Nephron progenitor cell (in vitro differentiated cells): ENCODE measurements around the gene TMED1.
A peak's percentile ranks its signal among the peaks of the same experiment; 100 is the strongest.

Experiments used
- DNase-seq: peaks from one replicate; pipeline ENCODE4 v3.0.0; 2021
- H3K27ac Mint-ChIP-seq: 2 replicates; pipeline ENCODE4 v1.8.0; 2021; ENCODE audit warnings: mild to moderate bottlenecking, moderate library complexity, mixed read lengths
- H3K27me3 Mint-ChIP-seq: 2 replicates; pipeline ENCODE4 v1.8.0; 2021; ENCODE audit warnings: mild to moderate bottlenecking, low read depth, mixed read lengths; ENCODE audit not compliant: poor library complexity
- H3K36me3 Mint-ChIP-seq: 2 replicates; pipeline ENCODE4 v1.8.0; 2021; ENCODE audit warnings: low read depth, mixed read lengths
- H3K4me1 Mint-ChIP-seq: 2 replicates; pipeline ENCODE4 v1.8.0; 2021; ENCODE audit warnings: mixed read lengths
- H3K4me3 Mint-ChIP-seq: 2 replicates; pipeline ENCODE4 v1.8.0; 2021; ENCODE audit warnings: mild to moderate bottlenecking, moderate library complexity, mixed read lengths
- H3K9me3 Mint-ChIP-seq: 2 replicates; pipeline ENCODE4 v1.8.0; 2021; ENCODE audit warnings: mild to moderate bottlenecking, moderate library complexity, mixed read lengths
- TF ChIP-seq, protein P1 (sequence below): fragments of 200-600 bp; sonication (generic); IDR thresholded peaks from 2 replicates; pipeline ENCODE4 v1.5.0; 2021; ENCODE audit warnings: antibody characterized with exemption

TMED1 gene

DNA sequence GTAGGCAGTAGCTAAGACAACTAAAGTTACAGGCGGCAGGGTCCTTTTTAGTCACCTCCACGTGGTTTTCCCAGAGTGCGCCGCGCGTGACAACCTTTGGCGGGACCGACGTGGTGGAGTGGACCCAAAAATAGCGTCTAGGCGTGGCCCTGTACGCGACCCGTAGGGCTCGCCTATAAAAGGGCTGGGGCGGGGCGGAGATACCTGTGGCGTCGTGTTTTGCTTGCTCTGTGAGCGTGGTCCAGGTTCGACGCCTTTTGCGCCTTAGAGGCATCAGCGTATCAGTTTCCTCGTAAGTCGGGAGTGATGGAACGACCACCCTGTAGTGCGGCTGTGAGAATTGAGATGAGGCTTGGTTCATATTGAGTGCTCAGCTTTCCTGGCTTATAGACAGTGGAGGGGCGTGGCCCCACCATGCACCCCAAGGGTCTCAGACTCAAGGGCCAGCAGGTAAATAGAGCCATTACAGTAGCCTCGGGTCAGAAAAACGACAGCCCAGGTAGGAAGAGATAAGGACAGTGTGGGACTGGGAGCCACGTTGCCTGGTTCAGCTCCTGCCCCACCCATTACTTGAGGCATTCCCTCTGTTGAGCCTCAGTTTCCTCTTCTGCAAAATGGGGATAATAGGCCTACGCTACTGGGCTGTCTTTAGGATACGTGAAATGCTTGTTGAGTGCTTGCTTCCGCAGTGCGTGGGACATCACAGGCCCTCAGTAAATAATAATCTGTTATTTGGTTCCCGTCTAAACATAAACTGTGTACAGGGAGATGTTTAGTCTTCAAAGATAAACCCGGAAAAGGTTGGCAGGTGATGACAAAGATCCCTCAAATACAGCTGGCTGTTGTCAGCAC is 693 bp upstream of the TMED1 start:
- Mint-ChIP-seq H3K4me1 (peaks cover 25% of the 10 kb centered on the region), H3K27ac (peak overlapping the region; percentile 100), H3K27me3 (peaks cover 29% of the 10 kb centered on the region), H3K9me3 (peaks cover 25% of the 10 kb centered on the region), H3K36me3 (peaks cover 22% of the 10 kb centered on the region), H3K4me3 (peak overlapping the region; percentile 91)
- TF ChIP-seq, protein P1, sequence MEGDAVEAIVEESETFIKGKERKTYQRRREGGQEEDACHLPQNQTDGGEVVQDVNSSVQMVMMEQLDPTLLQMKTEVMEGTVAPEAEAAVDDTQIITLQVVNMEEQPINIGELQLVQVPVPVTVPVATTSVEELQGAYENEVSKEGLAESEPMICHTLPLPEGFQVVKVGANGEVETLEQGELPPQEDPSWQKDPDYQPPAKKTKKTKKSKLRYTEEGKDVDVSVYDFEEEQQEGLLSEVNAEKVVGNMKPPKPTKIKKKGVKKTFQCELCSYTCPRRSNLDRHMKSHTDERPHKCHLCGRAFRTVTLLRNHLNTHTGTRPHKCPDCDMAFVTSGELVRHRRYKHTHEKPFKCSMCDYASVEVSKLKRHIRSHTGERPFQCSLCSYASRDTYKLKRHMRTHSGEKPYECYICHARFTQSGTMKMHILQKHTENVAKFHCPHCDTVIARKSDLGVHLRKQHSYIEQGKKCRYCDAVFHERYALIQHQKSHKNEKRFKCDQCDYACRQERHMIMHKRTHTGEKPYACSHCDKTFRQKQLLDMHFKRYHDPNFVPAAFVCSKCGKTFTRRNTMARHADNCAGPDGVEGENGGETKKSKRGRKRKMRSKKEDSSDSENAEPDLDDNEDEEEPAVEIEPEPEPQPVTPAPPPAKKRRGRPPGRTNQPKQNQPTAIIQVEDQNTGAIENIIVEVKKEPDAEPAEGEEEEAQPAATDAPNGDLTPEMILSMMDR = no peak
- peak; percentile 32 for DNase-seq

DNA sequence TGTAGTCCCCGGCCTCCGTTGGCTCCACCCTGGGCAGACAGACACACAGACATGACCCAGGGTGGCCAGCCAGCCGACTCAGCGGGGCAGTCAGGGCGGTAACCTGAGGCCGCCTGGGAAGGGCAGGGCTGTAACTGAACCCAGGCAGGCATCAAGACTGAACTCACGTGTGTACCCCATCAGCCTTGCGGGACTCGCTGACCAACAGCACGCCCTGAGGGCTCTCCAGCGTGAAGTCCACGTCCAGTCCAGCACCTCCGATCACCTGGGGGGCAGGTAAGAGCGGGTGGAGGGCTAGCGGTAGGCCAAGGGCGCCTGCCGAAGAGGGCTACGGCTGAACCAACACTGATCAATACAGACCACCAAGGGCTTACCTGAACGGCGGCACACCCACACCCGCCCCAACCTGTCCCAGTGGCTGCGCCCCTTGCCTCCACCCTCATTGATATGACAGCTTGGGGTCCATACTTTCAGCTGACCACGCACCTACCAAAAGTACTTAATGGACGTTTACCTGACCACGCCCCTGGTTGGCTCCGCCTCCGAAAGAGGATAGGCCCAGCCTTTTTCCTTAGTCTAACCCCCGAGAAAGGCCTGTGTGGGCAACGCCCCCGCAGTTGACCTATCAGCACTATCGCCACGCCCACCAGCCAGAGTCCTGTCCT is 791 bp downstream of the TMED1 start:
- H3K27me3 Mint-ChIP-seq = peaks cover 27% of the 10 kb centered on the region
- peaks cover 22% of the 10 kb centered on the region for H3K36me3 Mint-ChIP-seq
- peak overlapping the region; percentile 91 for H3K4me3 Mint-ChIP-seq
- TF ChIP-seq, protein P1 = no peak
- H3K4me1 Mint-ChIP-seq = peaks cover 26% of the 10 kb centered on the region
- no peak for DNase-seq
- H3K27ac Mint-ChIP-seq = peak overlapping the region; percentile 84
- peaks cover 25% of the 10 kb centered on the region for H3K9me3 Mint-ChIP-seq

DNA sequence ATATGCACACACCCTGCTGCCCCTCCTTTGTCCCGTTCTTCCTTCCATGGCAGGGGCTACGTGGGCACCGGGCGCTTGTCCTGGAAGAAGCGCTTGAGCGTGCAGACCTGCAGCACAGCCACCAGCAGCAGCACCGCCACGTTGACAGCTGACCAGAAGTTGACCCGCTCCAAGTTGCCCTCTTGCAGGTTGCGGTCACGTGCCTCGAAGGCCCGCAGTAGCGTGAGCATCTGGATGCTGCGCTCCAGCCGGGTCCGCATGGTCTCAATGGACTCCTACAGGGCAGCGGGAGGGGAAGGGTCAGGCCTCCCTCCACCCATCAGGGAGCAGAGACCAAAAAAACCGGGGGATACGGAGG is 3.1 kb downstream of the TMED1 start:
- peaks cover 22% of the 10 kb centered on the region for H3K36me3 Mint-ChIP-seq
- H3K27ac Mint-ChIP-seq = peak overlapping the region; percentile 88

DNA sequence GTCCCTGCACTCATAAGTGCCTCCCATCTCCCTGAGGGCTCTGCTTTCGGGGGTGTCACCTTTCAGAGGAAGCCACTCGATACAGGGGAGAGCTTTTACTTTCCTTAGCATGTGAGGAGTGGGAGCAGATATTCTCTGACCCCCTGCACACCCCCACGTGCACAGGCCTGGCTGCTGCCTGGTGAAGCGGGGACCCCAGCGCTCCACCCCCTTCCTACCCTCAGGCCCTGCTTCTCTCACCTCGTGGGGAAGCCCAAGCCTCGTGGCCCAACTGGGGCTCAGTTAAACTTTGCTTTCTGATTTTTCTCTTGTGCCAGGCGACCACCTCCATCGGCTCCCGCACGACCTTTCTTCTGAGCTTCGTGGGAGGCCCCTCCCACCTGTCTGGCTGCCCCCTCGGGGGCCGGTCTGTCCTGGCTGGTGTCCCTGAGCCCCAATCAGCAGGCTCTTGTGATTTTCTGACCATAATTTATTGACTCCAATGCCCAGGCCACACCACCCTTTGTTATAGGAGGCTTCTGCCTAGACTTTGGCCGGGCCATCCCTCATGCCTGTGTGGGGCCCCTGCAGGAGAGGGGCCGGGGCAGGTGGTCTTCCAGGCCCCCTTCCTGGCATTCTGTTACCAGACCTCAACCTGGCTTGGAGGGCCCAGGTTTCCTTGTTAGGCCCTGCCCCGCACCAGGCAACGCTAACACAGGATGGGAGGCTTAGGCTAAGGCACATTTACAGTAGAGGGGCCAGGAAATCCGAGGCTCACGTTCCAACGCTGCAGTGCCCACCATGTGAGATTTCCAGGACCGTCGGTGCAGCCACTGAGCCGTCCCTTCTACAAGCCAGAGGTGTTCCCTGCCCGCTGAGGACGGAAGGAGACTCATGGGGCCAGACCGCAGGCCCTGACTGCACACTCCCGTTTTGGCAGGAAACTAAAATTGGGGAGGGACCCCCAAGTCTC is 3.7 kb downstream of the TMED1 start:
- TF ChIP-seq, protein P1 = no peak
- peaks cover 13% of the 10 kb centered on the region for H3K9me3 Mint-ChIP-seq
- peaks cover 22% of the 10 kb centered on the region for H3K36me3 Mint-ChIP-seq
- DNase-seq = no peak
- no peak overlapping the region for H3K4me3 Mint-ChIP-seq
- H3K27me3 Mint-ChIP-seq = peaks cover 14% of the 10 kb centered on the region
- H3K27ac Mint-ChIP-seq = peak overlapping the region; percentile 96
- peaks cover 26% of the 10 kb centered on the region for H3K4me1 Mint-ChIP-seq

More for the DNA sequence above, 3.1 kb downstream of the TMED1 start:
- DNase-seq = no peak
- no peak overlapping the region for H3K4me3 Mint-ChIP-seq
- TF ChIP-seq, protein P1 = no peak
- H3K9me3 Mint-ChIP-seq = peaks cover 16% of the 10 kb centered on the region
- peaks cover 14% of the 10 kb centered on the region for H3K27me3 Mint-ChIP-seq
- H3K4me1 Mint-ChIP-seq = peaks cover 26% of the 10 kb centered on the region

DNA sequence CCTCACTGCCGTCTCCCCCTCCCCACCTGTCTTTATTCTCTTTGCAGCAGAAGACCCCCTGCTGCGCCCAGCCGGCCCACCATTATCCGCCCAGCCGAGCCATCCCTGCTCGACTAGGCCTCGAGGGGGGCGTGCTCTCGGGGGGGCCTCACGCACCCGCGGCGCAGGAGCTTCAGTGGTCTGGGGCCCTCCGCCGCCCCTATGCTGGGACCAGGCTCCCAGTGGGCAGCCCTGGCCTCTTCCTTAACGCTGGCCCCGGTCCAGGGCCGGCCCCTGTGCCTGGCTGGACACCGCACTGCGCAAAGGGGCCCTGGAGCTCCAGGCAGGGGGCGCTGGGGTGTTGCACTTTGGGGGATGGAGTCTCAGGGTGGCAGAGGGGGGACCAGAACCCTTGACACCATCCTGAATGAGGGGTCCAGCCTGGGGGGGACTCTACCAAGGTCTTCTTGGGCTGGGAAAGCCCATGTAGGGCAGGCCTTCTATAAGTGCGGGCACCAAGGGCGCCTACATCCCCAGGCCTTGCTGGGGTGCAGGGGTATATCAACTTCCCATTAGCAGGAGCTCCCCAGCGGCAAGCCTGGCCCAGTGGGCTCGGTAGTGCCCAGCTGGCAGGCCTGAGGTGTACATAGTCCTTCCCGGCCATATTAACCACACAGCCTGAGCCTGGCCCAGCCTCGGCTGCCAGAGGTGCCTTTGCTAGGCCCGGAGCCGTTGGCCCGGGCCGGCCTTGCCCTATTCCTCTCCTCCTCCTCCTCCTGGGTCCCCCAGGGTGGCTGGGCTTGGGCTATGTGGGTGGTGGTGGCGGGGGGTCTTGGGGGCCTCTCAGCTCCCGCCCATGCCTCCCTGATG is 4.9 kb downstream of the TMED1 start:
- no peak for DNase-seq
- Mint-ChIP-seq H3K27me3 (peaks cover 6% of the 10 kb centered on the region), H3K4me1 (peaks cover 21% of the 10 kb centered on the region), H3K9me3 (peaks cover 2% of the 10 kb centered on the region), H3K4me3 (no peak overlapping the region), H3K36me3 (peaks cover 17% of the 10 kb centered on the region), H3K27ac (peak overlapping the region; percentile 96)
- TF ChIP-seq, protein P1 = no peak
